Breast epithelium (tissue), 4 donors: ENCODE results near the gene TESK2. TPM values are rescaled to one million over a fixed set of nuclear protein-coding genes. Genes with fewer than 3 reads are reported as not detected.

Source experiments
- DNase-seq, 2 donors: peaks; one replicate each; pipeline ENCODE4 v3.0.0-alpha.2; 2019; ENCODE audit warnings: low spot score in 2 of 2
- H3K27ac ChIP-seq, 2 donors: fragments of 200-600 bp; sonication (generic) in 1 of 2; one replicate each; pipeline ENCODE4 v1.5.1; 2016 to 2019; ENCODE audit warnings: mild to moderate bottlenecking in 1 of 2
- H3K27me3 ChIP-seq, 2 donors: fragments of 200-600 bp; sonication (generic) in 1 of 2; one replicate each; pipeline versions ENCODE4 v1.5.1 to v1.6.0; 2017 to 2019; ENCODE audit warnings: control low read depth in 1 of 2, mild to moderate bottlenecking in 1 of 2
- H3K36me3 ChIP-seq: fragments of 200-600 bp; one replicate; pipeline ENCODE4 v1.5.1; 2019
- H3K4me1 ChIP-seq, 2 donors: fragments of 200-600 bp; sonication (generic); one replicate each; pipeline ENCODE4 v1.5.1; 2016 to 2019; ENCODE audit warnings: control low read depth in 1 of 2
- H3K4me3 ChIP-seq, 3 donors: fragments of 200-600 bp; sonication (generic); 1 replicate in 2 of 3; 2 replicates in 1 of 3; pipeline ENCODE4 v1.5.1; 2016 to 2019; ENCODE audit warnings: mild to moderate bottlenecking in 3 of 3, moderate library complexity in 2 of 3
- H3K9me3 ChIP-seq, 2 donors: fragments of 200-600 bp; sonication (generic) in 1 of 2; one replicate each; pipeline ENCODE4 v1.5.1; 2016 to 2019; ENCODE audit warnings: control low read depth in 1 of 2
- POLR2A ChIP-seq: fragments of 450-650 bp; IDR thresholded peaks from one replicate; pipeline ENCODE4 v1.6.1; 2016; ENCODE audit warnings: antibody characterized with exemption, mild to moderate bottlenecking, moderate library complexity
- POLR2AphosphoS5 ChIP-seq, 3 donors: sonication (generic); formaldehyde crosslinking; IDR thresholded peaks; one replicate each; pipeline ENCODE4 v1.6.1; 2017; ENCODE audit warnings: antibody characterized with exemption in 3 of 3
- intact Hi-C: fragments of 100-400 bp; cut with DNase I; formaldehyde crosslinking; loops from one replicate; pipeline ENCODE4 v1.15.1; 2023; ENCODE audit warnings: low total_unique reads
- total RNA-seq, 3 donors: library from RNA; depleted of rRNA; stranded (reverse); fragments of >200 nt; gene quantifications; one replicate each; pipeline ENCODE4 v1.1.0, GENCODE V29; 2016
- TF ChIP-seq, protein P1 (sequence below), 3 donors: fragments of 450-650 bp; IDR thresholded peaks; one replicate each; pipeline ENCODE4 v1.5.1; 2016 to 2017; ENCODE audit warnings: antibody characterized with exemption in 3 of 3, mild to moderate bottlenecking in 3 of 3, moderate library complexity in 3 of 3

The TESK2 gene
- total RNA-seq, 3 donors from 2014 or later: 6.2 to 19.2 (median 11.1) TPM

- TF ChIP-seq POLR2AphosphoS5 (IDR thresholded peaks at IDR 0.05) (no peak), POLR2A (no peak)
- TF ChIP-seq, protein P1, sequence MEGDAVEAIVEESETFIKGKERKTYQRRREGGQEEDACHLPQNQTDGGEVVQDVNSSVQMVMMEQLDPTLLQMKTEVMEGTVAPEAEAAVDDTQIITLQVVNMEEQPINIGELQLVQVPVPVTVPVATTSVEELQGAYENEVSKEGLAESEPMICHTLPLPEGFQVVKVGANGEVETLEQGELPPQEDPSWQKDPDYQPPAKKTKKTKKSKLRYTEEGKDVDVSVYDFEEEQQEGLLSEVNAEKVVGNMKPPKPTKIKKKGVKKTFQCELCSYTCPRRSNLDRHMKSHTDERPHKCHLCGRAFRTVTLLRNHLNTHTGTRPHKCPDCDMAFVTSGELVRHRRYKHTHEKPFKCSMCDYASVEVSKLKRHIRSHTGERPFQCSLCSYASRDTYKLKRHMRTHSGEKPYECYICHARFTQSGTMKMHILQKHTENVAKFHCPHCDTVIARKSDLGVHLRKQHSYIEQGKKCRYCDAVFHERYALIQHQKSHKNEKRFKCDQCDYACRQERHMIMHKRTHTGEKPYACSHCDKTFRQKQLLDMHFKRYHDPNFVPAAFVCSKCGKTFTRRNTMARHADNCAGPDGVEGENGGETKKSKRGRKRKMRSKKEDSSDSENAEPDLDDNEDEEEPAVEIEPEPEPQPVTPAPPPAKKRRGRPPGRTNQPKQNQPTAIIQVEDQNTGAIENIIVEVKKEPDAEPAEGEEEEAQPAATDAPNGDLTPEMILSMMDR (IDR thresholded peaks at IDR 0.05): no peak
- no peak for DNase-seq
- no peaks in the 10 kb centered on the region for H3K4me1 ChIP-seq
- H3K4me3 ChIP-seq: no peak overlapping the region
- no peaks in the 10 kb centered on the region for H3K36me3 ChIP-seq
- no peaks in the 10 kb centered on the region for H3K27me3 ChIP-seq
- H3K27ac ChIP-seq: no peak overlapping the region
- H3K9me3 ChIP-seq: no peaks in the 10 kb centered on the region
- intact Hi-C loops: loop anchor here (10.0 kb wide), 1 partner anchor 57 kb away; no protein-coding TSS in a partner anchor
These were observed 16.9 kb upstream of the TESK2 start for GRCh38 chr1:45507893-45508292.

DNA sequence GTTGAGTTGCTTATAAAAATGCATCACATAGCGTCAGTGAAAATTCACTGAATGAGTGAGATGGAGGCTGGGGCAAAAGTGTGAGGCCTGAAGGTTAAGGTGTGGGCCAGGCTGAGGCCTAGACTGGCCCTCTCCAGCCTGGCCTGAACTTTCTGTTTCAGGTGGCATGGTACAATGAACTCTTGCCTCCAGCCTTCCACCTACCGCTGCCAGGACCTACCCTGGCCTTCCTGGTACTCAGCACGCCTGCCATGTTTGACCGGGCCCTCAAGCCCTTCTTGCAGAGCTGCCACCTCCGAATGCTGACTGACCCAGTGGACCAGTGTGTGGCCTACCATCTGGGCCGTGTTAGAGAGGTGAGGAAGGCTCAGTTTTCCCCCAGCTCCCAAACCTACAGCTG lies 16.2 kb upstream of the TESK2 start:
- no peaks in the 10 kb centered on the region for H3K27me3 ChIP-seq
- H3K4me1 ChIP-seq: no peaks in the 10 kb centered on the region
- TF ChIP-seq POLR2AphosphoS5 (IDR thresholded peaks at IDR 0.05): no peak
- no peak for TF ChIP-seq POLR2A
- TF ChIP-seq, protein P1 (IDR thresholded peaks at IDR 0.05): no peak
- intact Hi-C loops: loop anchor here (10.0 kb wide), 1 partner anchor 58 kb away; no protein-coding TSS in a partner anchor
- no peaks in the 10 kb centered on the region for H3K9me3 ChIP-seq
- H3K36me3 ChIP-seq: no peaks in the 10 kb centered on the region
- DNase-seq: no peak
- no peak overlapping the region for H3K4me3 ChIP-seq
- no peak overlapping the region for H3K27ac ChIP-seq

DNA sequence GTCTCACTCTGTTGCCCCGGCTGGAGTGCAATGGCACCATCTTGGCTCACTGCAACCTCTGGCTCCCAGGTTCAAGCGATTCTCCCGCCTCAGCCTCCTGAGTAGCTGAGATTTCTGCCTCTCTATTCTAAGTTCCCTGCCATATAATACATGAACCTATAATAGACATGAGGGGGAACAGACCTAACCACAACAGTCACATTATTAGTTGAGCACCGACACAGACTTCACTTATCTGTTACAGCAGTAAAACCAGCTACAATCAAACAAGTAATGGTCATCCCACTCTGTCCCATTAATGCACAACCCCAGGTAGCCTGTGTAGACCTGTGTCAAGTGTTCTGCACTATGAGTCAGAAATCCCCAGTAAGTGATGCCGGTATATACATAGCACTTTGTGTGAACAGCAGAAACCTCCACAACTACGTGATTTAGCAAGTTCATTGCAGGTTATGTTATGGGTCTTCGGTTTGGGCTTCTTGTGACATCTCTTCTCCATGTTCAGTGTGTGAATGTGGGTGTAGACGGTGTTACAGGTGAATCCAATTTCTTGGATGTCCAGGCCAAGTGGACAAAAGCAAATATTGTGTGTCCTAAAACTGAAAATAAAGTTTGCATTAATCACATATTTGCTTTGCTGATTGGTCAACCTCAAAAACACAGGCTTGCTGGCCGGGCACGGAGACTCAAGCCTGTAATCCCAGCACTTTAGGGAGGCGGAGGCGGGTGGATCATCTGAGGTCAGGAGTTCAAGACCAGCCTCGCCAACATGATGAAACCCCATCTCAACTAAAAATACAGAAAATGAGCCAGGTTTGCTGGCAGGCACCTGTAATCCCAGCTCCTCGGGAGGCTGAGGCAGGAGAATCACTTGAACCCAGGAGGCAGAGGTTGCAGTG lies 12.7 kb upstream of the TESK2 start:
- intact Hi-C loops: loop anchor here (10.0 kb wide), 1 partner anchor 61 kb away; no protein-coding TSS in a partner anchor
- no peak overlapping the region for H3K27ac ChIP-seq
- TF ChIP-seq, protein P1 (IDR thresholded peaks at IDR 0.05): no peak
- TF ChIP-seq POLR2AphosphoS5 (IDR thresholded peaks at IDR 0.05) (no peak), POLR2A (no peak)
- no peaks in the 10 kb centered on the region for H3K27me3 ChIP-seq
- no peaks in the 10 kb centered on the region for H3K9me3 ChIP-seq
- DNase-seq: no peak
- H3K4me3 ChIP-seq: no peak overlapping the region
- peaks cover 0 to 7% of the 10 kb centered on the region in 2 donors for H3K4me1 ChIP-seq
- H3K36me3 ChIP-seq: no peaks in the 10 kb centered on the region

DNA sequence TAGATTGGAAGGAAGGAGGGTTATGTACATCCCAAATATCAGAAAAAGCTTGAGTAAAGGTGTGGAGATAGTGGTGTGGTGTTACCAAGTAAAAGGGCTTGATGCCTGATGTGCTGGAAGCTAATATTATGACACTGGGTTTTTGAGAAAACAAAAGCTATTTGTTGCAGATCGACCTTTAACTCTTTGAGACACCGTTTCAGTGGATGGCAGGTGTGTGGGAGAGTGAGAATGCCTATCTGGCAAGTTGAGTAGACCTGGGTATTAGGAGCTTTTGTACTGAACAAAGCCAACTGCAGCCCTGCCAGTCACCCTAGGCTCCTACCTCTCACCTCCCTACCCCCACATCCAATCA lies 10.5 kb upstream of the TESK2 start:
- H3K27ac ChIP-seq: no peak overlapping the region
- peaks cover 0 to 7% of the 10 kb centered on the region in 2 donors for H3K4me1 ChIP-seq
- no peaks in the 10 kb centered on the region for H3K36me3 ChIP-seq
- H3K4me3 ChIP-seq: no peak overlapping the region
- TF ChIP-seq POLR2AphosphoS5 (IDR thresholded peaks at IDR 0.05) (no peak), POLR2A (no peak)
- TF ChIP-seq, protein P1 (IDR thresholded peaks at IDR 0.05): no peak
- intact Hi-C loops: loop anchor here (10.0 kb wide), 1 partner anchor 63 kb away; no protein-coding TSS in a partner anchor
- H3K27me3 ChIP-seq: no peaks in the 10 kb centered on the region
- DNase-seq: no peak
- no peaks in the 10 kb centered on the region for H3K9me3 ChIP-seq

- peaks cover 0 to 7% of the 10 kb centered on the region in 2 donors for H3K4me1 ChIP-seq
- H3K27ac ChIP-seq: peak overlapping the region; percentile 64 to 66
- no peaks in the 10 kb centered on the region for H3K27me3 ChIP-seq
- intact Hi-C loops: loop anchor here (10.0 kb wide), 1 partner anchor 145 kb away; no protein-coding TSS in a partner anchor
- TF ChIP-seq POLR2A (no peak), POLR2AphosphoS5 (IDR thresholded peaks at IDR 0.05) (no peak)
- TF ChIP-seq, protein P1 (IDR thresholded peaks at IDR 0.05): no peak
- no peaks in the 10 kb centered on the region for H3K9me3 ChIP-seq
- no peaks in the 10 kb centered on the region for H3K36me3 ChIP-seq
- no peak for DNase-seq
- H3K4me3 ChIP-seq: peak overlapping the region; percentile 54 to 79 (median 73)
These were observed 8.4 kb upstream of the TESK2 start for GRCh38 chr1:45499415-45499769.
